GM21528 (cell line): ENCODE data around the gene UBAP2.
"Not testable (repeated sequence)": the region's sequence is repeated elsewhere in the genome, so short reads cannot be mapped to it uniquely, and the experiment has no call there.

Experiments
- ATAC-seq: cut with Tn5 transposase; IDR thresholded peaks from one replicate; pipeline ENCODE4 v1.9.1; 2021; ENCODE audit warnings: mild to moderate bottlenecking, moderate library complexity; ENCODE audit not compliant: unreplicated experiment, low FRiP score

Gene UBAP2

GRCh38 chr9:34049630-34050384 is 1.1 kb upstream of the UBAP2 start:
- no peak for ATAC-seq

- peak; percentile 33 for ATAC-seq
Measured at GRCh38 chr9:34047864-34048726, 592 bp downstream of the UBAP2 start.

- no peak for ATAC-seq
Measured at GRCh38 chr9:34046784-34047379, 1.8 kb downstream of the UBAP2 start.

- no peak for ATAC-seq
Measured at GRCh38 chr9:34045903-34046302, 2.8 kb downstream of the UBAP2 start.

- ATAC-seq = not testable (repeated sequence)
Measured at GRCh38 chr9:34042074-34042473, 6.6 kb downstream of the UBAP2 start.

- ATAC-seq = not testable (repeated sequence)
Measured at GRCh38 chr9:34038851-34039250, 9.8 kb downstream of the UBAP2 start.

- no peak for ATAC-seq
Measured at GRCh38 chr9:34037626-34038025, 11.1 kb downstream of the UBAP2 start.

GRCh38 chr9:34036625-34037024 is 12.1 kb downstream of the UBAP2 start:
- ATAC-seq = no peak

GRCh38 chr9:34035656-34036055 is 13.0 kb downstream of the UBAP2 start:
- ATAC-seq = no peak

GRCh38 chr9:34034698-34035065 is 14.0 kb downstream of the UBAP2 start:
- no peak for ATAC-seq

GRCh38 chr9:34032631-34033030 is 16.1 kb downstream of the UBAP2 start:
- ATAC-seq = no peak

GRCh38 chr9:34027845-34028574 is 20.7 kb downstream of the UBAP2 start:
- no peak for ATAC-seq

GRCh38 chr9:34025811-34026210 is 22.9 kb downstream of the UBAP2 start:
- ATAC-seq = no peak

GRCh38 chr9:34025062-34025461 is 23.6 kb downstream of the UBAP2 start:
- no peak for ATAC-seq

GRCh38 chr9:34024476-34024875 is 24.2 kb downstream of the UBAP2 start:
- not testable (repeated sequence) for ATAC-seq

- ATAC-seq = no peak
Measured at GRCh38 chr9:34016149-34016548, 32.5 kb downstream of the UBAP2 start.

GRCh38 chr9:34010979-34011378 is 37.7 kb downstream of the UBAP2 start:
- ATAC-seq = no peak

- no peak for ATAC-seq
Measured at GRCh38 chr9:34001951-34002350, 46.7 kb downstream of the UBAP2 start.

- ATAC-seq = no peak
Measured at GRCh38 chr9:34001298-34001697, 47.4 kb downstream of the UBAP2 start.

GRCh38 chr9:33995449-33995848 is 53.2 kb downstream of the UBAP2 start:
- ATAC-seq = no peak

- ATAC-seq = no peak
Measured at GRCh38 chr9:33993104-33993503, 55.6 kb downstream of the UBAP2 start.
